HUES64 (cell line): ENCODE data around the gene CNPY3.

ENCODE experiments used
- H3K27ac ChIP-seq: 2 replicates; pipeline ENCODE4 v1.7.0; 2013; ENCODE audit warnings: low read depth, low read length, inconsistent platforms
- H3K27me3 ChIP-seq: 2 replicates; pipeline ENCODE4 v1.6.1; 2013; ENCODE audit warnings: mild to moderate bottlenecking, low read length; ENCODE audit not compliant: insufficient read depth
- H3K36me3 ChIP-seq: 2 replicates; pipeline ENCODE4 v1.6.1; 2013; ENCODE audit warnings: mild to moderate bottlenecking, low read length; ENCODE audit not compliant: insufficient read depth
- H3K4me1 ChIP-seq: 2 replicates; pipeline ENCODE4 v1.6.1; 2013; ENCODE audit warnings: mild to moderate bottlenecking, low read length, moderate library complexity; ENCODE audit not compliant: insufficient read depth
- H3K4me3 ChIP-seq: 2 replicates; pipeline ENCODE4 v1.5.1; 2013; ENCODE audit warnings: mild to moderate bottlenecking, low read length, moderate library complexity
- H3K9ac ChIP-seq: 2 replicates; pipeline ENCODE4 v1.6.1; 2013; ENCODE audit warnings: mild to moderate bottlenecking, low read depth, low read length
- H3K9me3 ChIP-seq: 2 replicates; pipeline ENCODE4 v1.6.1; 2013; ENCODE audit warnings: low read depth, low read length; ENCODE audit not compliant: insufficient read depth
- WGBS: fragments of 150-250, 120-280 bp; methylation state at CpG from one replicate; pipeline ENCODE4 v1.1.7; 2013; ENCODE audit warnings: missing lambda C conversion rate; 5-methylcytosine and 5-hydroxymethylcytosine counted together

CNPY3 gene

GRCh38 chr6:42984924-42985475, 55.7 kb downstream of the CNPY3 start:
- Histone ChIP-seq H3K27me3 (no peaks in the 10 kb centered on the region), H3K36me3 (peaks cover 15% of the 10 kb centered on the region), H3K9ac (peak overlapping the region; percentile 71), H3K27ac (no peak overlapping the region), H3K4me1 (no peaks in the 10 kb centered on the region; the same call in 1 of the 2 replicates), H3K4me3 (peak overlapping the region; percentile 75), H3K9me3 (no peaks in the 10 kb centered on the region)
- WGBS: 21% methylated on average over 13 of the region's 13 CpGs

DNA sequence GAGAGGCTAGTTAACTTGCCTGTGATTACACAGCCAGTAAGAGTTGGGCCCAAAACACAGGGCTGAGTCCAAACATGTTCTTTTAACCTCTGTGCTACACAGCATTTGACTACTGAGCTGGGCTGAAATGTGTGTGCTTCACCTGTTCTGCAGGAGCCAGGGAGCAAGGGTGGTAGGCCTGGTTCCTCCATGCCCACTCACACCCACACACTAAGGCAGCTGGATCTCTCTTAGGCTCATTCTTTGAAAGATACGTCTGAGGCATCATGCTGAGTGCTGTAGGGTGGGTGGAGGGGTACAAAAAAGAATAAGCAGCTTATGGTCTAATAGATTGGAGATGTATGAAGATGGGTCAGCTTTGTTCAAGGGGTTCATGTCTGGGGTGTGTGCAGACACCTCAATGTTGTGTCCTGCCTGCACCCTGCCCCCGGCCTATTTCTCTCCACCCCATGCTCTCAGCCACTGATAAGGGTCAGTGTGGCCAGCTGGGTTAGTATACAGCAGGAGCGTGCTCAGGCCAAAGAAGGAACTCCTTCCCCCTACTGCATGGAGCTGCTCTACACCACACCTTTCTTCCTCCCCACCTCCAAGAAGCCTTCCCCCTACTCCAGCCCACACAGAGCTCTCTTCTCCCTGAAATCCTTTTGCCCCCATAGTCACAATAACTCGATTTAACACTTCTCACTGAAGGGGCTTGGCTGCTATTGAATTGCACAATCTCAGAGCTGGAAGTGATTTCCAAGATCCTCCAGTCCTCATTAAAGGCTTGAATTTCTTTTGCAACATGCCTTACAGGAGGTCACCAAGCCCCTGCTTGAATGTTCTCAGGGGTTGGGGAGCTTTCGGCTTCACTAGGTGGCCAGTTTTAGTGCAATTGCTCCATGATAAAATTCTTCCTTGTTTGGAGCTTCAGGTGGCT, 58.5 kb downstream of the CNPY3 start:
- H3K27me3 ChIP-seq: no peaks in the 10 kb centered on the region
- H3K4me1 ChIP-seq: no peaks in the 10 kb centered on the region; the same call in 1 of the 2 replicates
- 90% methylated on average over 5 of the region's 5 CpGs for WGBS
- no peak overlapping the region for H3K27ac ChIP-seq
- H3K36me3 ChIP-seq: peaks cover 28% of the 10 kb centered on the region
- H3K9ac ChIP-seq: no peak overlapping the region
- H3K4me3 ChIP-seq: no peak overlapping the region
- no peaks in the 10 kb centered on the region for H3K9me3 ChIP-seq

- no peak overlapping the region for H3K9ac ChIP-seq
- no peak overlapping the region for H3K4me3 ChIP-seq
- H3K4me1 ChIP-seq: no peaks in the 10 kb centered on the region; the same call in 1 of the 2 replicates
- no peaks in the 10 kb centered on the region for H3K9me3 ChIP-seq
- 100% methylated on average over 1 of the region's 1 CpG for WGBS
- no peaks in the 10 kb centered on the region for H3K27me3 ChIP-seq
- H3K36me3 ChIP-seq: peaks cover 28% of the 10 kb centered on the region
- no peak overlapping the region for H3K27ac ChIP-seq
Measured at GRCh38 chr6:42988486-42989020, 59.3 kb downstream of the CNPY3 start.
